Measurements from ENCODE around the gene KXD1.

The KXD1 gene

GRCh38 chr19:18605546-18606280, 48.0 kb downstream of the KXD1 start:
- Histone ChIP-seq H3K9me3 (ENCODE audit: control insufficient read depth, low read depth, low read length) (no peaks in the 10 kb centered on the region), H3K4me3 (ENCODE audit: low read length) (no peak overlapping the region), H3K4me1 (ENCODE audit: control insufficient read depth, low read depth, low read length) (peaks cover 25% of the 10 kb centered on the region), H3K36me3 (ENCODE audit: control insufficient read depth, low read depth, low read length) (no peaks in the 10 kb centered on the region), H3K27me3 (ENCODE audit: control insufficient read depth, insufficient read depth, low read length) (peaks cover 98% of the 10 kb centered on the region), H3K27ac (ENCODE audit: low read length) (no peak overlapping the region), H3K9ac (ENCODE audit: low read length) (no peak overlapping the region)

- Histone ChIP-seq H3K27ac (ENCODE audit: low read length) (no peak within 1 kb of the TSS), H3K9me3 (ENCODE audit: control insufficient read depth, low read depth, low read length) (no peaks in the 10 kb centered on the region), H3K9ac (ENCODE audit: low read length) (no peak within 1 kb of the TSS), H3K27me3 (ENCODE audit: control insufficient read depth, insufficient read depth, low read length) (peaks cover 98% of the 10 kb centered on the region), H3K36me3 (ENCODE audit: control insufficient read depth, low read depth, low read length) (no peaks in the 10 kb centered on the region), H3K4me3 (ENCODE audit: low read length) (no peak within 1 kb of the TSS), H3K4me1 (ENCODE audit: control insufficient read depth, low read depth, low read length) (peaks cover 30% of the 10 kb centered on the region)
Observed at GRCh38 chr19:18606281-18607225, 48.9 kb downstream of the KXD1 start, which contains the start of gene CRLF1. Gene CRLF1, minus strand, starts transcription at chr19:18606799. Its CDS starts 143 bp downstream, at chr19:18606656.

DNA sequence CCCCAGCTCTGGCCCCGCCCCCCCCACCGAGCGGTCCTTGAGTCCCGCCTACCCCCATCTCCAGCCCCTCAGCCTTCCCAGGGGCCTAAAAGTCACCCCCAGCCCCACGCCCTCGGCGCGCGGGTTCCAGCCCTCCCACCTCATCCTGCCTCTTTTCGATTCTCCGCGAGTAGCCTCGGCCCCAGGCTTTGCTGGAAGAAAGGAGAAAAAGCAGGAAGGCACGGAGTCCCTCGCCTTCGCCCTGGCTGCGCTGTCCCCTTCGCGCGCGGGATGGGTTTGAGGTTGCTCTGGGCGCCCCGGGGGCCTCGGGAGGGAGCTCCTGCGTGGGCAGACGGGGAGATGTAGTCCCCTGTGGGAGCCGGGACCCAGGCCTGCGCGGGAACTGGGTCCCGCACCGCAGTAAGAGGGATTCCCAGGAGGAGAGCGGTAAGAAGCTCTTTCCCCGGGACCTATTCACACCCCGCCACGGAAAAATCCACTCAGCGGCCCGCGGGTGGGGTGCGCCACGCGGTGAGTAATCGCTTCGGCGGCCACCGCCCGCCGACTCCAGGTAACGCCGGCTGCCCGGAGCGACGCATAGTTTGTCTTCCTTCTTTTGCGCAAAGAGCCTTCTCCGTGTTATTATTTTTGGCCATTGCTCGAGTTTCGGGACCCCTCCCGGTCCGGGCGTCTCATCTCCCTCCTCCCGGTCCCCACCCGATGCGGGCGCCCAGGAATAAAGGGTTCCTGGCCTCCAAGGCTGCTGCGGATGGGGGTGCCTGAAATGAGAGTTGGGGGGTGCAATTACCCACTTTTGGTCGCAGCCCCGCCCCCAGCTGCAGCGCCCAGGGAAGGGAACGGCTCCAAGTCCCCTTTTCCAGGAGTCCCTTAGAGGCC, 49.8 kb downstream of the KXD1 start:
- no peaks in the 10 kb centered on the region for H3K9me3 ChIP-seq (ENCODE audit: control insufficient read depth, low read depth, low read length)
- H3K27ac ChIP-seq (ENCODE audit: low read length): no peak overlapping the region
- no peaks in the 10 kb centered on the region for H3K36me3 ChIP-seq (ENCODE audit: control insufficient read depth, low read depth, low read length)
- no peak overlapping the region for H3K4me3 ChIP-seq (ENCODE audit: low read length)
- peaks cover 37% of the 10 kb centered on the region for H3K4me1 ChIP-seq (ENCODE audit: control insufficient read depth, low read depth, low read length)
- H3K9ac ChIP-seq (ENCODE audit: low read length): no peak overlapping the region
- H3K27me3 ChIP-seq (ENCODE audit: control insufficient read depth, insufficient read depth, low read length): peaks cover 98% of the 10 kb centered on the region

GRCh38 chr19:18608102-18608804, 50.6 kb downstream of the KXD1 start:
- H3K9me3 ChIP-seq (ENCODE audit: control insufficient read depth, low read depth, low read length): no peaks in the 10 kb centered on the region
- H3K27ac ChIP-seq (ENCODE audit: low read length): no peak overlapping the region
- H3K36me3 ChIP-seq (ENCODE audit: control insufficient read depth, low read depth, low read length): no peaks in the 10 kb centered on the region
- peaks cover 98% of the 10 kb centered on the region for H3K27me3 ChIP-seq (ENCODE audit: control insufficient read depth, insufficient read depth, low read length)
- H3K4me3 ChIP-seq (ENCODE audit: low read length): no peak overlapping the region
- H3K4me1 ChIP-seq (ENCODE audit: control insufficient read depth, low read depth, low read length): peaks cover 39% of the 10 kb centered on the region
- H3K9ac ChIP-seq (ENCODE audit: low read length): no peak overlapping the region

GRCh38 chr19:18608805-18609716, 51.4 kb downstream of the KXD1 start:
- peaks cover 41% of the 10 kb centered on the region for H3K4me1 ChIP-seq (ENCODE audit: control insufficient read depth, low read depth, low read length)
- H3K4me3 ChIP-seq (ENCODE audit: low read length): no peak overlapping the region
- H3K9ac ChIP-seq (ENCODE audit: low read length): no peak overlapping the region
- H3K27me3 ChIP-seq (ENCODE audit: control insufficient read depth, insufficient read depth, low read length): peaks cover 98% of the 10 kb centered on the region
- H3K36me3 ChIP-seq (ENCODE audit: control insufficient read depth, low read depth, low read length): no peaks in the 10 kb centered on the region
- no peaks in the 10 kb centered on the region for H3K9me3 ChIP-seq (ENCODE audit: control insufficient read depth, low read depth, low read length)
- no peak overlapping the region for H3K27ac ChIP-seq (ENCODE audit: low read length)

DNA sequence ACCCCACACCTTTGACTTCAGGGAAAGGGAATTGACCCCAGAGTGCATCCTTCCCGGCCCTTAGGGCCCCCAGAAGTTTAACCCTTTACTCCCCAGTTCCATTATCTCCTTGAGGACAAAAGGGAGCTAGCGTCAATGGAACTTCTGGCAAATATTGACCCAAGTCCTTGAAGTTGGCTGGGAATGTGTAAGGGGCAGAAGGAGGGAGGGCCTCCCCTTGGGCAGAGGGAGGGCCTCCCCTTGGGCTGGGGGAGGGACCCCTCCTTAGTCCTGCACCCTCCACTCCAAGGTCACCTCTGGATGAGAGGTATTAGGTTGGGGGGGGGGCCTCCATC, 52.0 kb downstream of the KXD1 start:
- H3K4me1 ChIP-seq (ENCODE audit: control insufficient read depth, low read depth, low read length): peaks cover 39% of the 10 kb centered on the region

DNA sequence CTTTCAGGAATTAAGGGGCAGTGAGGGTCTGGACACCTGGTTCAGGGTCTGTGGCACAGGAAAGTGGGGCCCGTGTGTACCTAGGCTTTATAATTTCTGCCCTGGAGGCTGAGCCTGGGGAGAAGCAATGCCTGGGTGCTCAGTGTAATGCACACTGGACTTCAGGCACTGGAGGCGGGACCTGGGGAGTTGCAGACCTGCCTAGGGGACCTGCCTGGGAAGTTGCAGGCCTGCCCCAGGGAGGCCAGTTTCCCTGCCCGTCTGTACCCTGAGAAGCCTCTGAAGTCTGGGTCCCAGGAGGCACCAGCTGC, 52.5 kb downstream of the KXD1 start:
- H3K27me3 ChIP-seq (ENCODE audit: control insufficient read depth, insufficient read depth, low read length): peaks cover 98% of the 10 kb centered on the region
- no peak overlapping the region for H3K9ac ChIP-seq (ENCODE audit: low read length)
- peaks cover 39% of the 10 kb centered on the region for H3K4me1 ChIP-seq (ENCODE audit: control insufficient read depth, low read depth, low read length)
- H3K4me3 ChIP-seq (ENCODE audit: low read length): peak overlapping the region; percentile 33
- no peaks in the 10 kb centered on the region for H3K9me3 ChIP-seq (ENCODE audit: control insufficient read depth, low read depth, low read length)
- H3K36me3 ChIP-seq (ENCODE audit: control insufficient read depth, low read depth, low read length): no peaks in the 10 kb centered on the region
- no peak overlapping the region for H3K27ac ChIP-seq (ENCODE audit: low read length)

More for the DNA sequence above, 52.0 kb downstream of the KXD1 start:
- Histone ChIP-seq H3K9ac (ENCODE audit: low read length) (no peak overlapping the region), H3K36me3 (ENCODE audit: control insufficient read depth, low read depth, low read length) (no peaks in the 10 kb centered on the region), H3K27me3 (ENCODE audit: control insufficient read depth, insufficient read depth, low read length) (peaks cover 98% of the 10 kb centered on the region), H3K27ac (ENCODE audit: low read length) (no peak overlapping the region), H3K9me3 (ENCODE audit: control insufficient read depth, low read depth, low read length) (no peaks in the 10 kb centered on the region), H3K4me3 (ENCODE audit: low read length) (no peak overlapping the region)

DNA sequence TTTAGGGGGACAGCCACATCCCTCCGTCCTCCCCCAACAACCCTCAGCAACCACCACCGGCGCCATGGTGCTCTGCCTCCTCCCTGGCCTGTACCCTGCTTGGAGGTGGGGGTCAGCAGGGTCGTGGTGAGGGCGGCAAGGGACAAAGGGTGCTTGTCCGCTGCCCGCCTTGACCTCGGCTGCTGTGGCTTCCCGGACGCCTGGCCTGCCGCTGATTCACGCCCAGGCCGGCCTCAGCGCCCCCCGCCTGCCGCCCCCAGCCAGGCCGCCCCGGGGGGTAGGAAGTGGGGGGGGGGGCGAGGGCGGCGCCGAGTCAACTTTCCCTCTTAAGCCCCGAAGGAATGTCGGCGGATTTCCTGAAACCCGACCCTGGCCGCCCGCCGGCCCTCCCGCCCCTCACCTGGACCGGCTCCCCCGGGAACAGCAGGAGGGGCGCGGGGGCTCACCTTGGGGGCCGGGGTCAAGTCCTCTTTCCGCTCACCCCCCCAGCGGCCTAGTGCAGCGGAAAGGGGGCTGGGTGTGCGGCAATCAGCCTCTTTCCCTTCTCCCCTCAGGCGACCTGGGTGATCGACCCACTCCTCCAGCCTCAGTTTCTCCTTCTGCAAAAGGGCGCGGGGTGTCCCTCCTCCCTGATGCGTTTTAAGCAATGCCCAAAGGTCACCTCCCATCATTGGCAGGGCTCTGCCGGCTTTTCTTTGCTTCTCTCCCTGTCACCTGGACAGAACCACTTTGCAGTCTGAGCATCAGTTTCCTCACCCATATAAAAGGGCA, 53.1 kb downstream of the KXD1 start:
- H3K4me3 ChIP-seq (ENCODE audit: low read length): peak overlapping the region; percentile 33
- peaks cover 39% of the 10 kb centered on the region for H3K4me1 ChIP-seq (ENCODE audit: control insufficient read depth, low read depth, low read length)
- H3K27me3 ChIP-seq (ENCODE audit: control insufficient read depth, insufficient read depth, low read length): peaks cover 98% of the 10 kb centered on the region
- H3K9me3 ChIP-seq (ENCODE audit: control insufficient read depth, low read depth, low read length): no peaks in the 10 kb centered on the region
- H3K9ac ChIP-seq (ENCODE audit: low read length): no peak overlapping the region
- no peak overlapping the region for H3K27ac ChIP-seq (ENCODE audit: low read length)
- no peaks in the 10 kb centered on the region for H3K36me3 ChIP-seq (ENCODE audit: control insufficient read depth, low read depth, low read length)

DNA sequence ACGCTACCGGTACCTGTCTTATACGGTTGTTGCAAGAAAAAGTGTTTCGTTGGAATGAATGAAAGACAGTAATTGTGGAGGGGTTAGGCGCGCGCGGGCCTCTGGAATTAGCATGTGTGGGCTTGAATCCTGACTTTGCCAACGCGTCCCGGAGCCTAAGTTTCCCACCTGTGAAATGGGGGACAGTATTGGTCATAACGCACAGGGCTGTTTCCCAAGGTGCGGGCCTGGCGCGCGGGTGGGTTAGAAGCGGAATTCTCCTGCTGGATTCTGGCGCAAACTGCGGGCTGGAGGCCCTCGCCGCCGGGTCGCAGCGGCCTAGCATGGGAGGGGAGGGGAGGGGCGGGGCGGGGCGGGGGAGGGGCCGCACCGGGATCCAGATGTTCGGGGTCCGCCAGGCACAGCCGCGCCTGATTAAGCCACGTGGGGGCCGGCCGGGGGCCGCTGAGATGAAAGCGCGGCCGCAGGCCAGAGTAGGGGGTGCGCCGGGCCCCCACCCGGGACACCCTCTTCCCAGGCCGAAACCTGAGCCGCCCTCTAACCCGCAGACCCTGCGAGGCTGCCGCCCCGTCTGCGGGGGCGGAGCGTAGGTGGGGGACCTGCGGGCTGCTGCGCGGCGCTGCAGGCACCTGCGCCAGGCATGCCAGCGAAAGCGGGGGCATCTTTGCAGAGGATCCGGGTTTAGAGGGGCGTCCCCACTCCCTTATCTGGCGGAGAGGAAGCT, 53.8 kb downstream of the KXD1 start:
- H3K4me1 ChIP-seq (ENCODE audit: control insufficient read depth, low read depth, low read length): peaks cover 39% of the 10 kb centered on the region
- no peaks in the 10 kb centered on the region for H3K9me3 ChIP-seq (ENCODE audit: control insufficient read depth, low read depth, low read length)
- H3K27ac ChIP-seq (ENCODE audit: low read length): no peak overlapping the region
- H3K36me3 ChIP-seq (ENCODE audit: control insufficient read depth, low read depth, low read length): no peaks in the 10 kb centered on the region
- peak overlapping the region; percentile 59 for H3K4me3 ChIP-seq (ENCODE audit: low read length)
- peaks cover 96% of the 10 kb centered on the region for H3K27me3 ChIP-seq (ENCODE audit: control insufficient read depth, insufficient read depth, low read length)
- H3K9ac ChIP-seq (ENCODE audit: low read length): no peak overlapping the region
